ENCODE data around the gene SRP9. TPM values are rescaled to one million over a fixed set of nuclear protein-coding genes. Genes with fewer than 3 reads are reported as not detected.

The SRP9 gene
- total RNA-seq, 1 donor from 2014 or later, result 292 TPM

GRCh38 chr1:225838793-225839192, 61.2 kb downstream of the SRP9 start:
- DNase-seq (ENCODE audit: low spot score), result no peak

Other genes starting within 250 kb of the SRP9 start
- gene ENAH, start 124.7 kb upstream of the SRP9 start, total RNA-seq, result 258 TPM
- 231 TPM for gene EPHX1, start 32.3 kb downstream of the SRP9 start, total RNA-seq
- gene TMEM63A, start 104.6 kb downstream of the SRP9 start, total RNA-seq, result 153 TPM
- 1.5 TPM for gene LEFTY1, start 111.3 kb downstream of the SRP9 start, total RNA-seq
- 71.8 TPM for gene PYCR2, start 146.4 kb downstream of the SRP9 start, total RNA-seq
- gene LEFTY2, start 163.4 kb downstream of the SRP9 start, total RNA-seq, result 0.23 TPM
- gene SDE2, start 221.5 kb downstream of the SRP9 start, total RNA-seq, result 15.0 TPM